ENCODE data around the gene TMEM200A.

Gene TMEM200A

GRCh38 chr6:130395164-130395563 lies 29.3 kb downstream of the TMEM200A start:
- no peak overlapping the region for H4K8ac ChIP-seq (ENCODE audit: low read depth, low read length)
- peaks cover 0 to 2% (median 0%) of the 10 kb centered on the region in 3 experiments for H3K27me3 ChIP-seq (ENCODE audit: control insufficient read depth in 3 of 3, insufficient read depth in 3 of 3, low read depth in 1 of 3, low read length in 3 of 3)
- H2AK5ac ChIP-seq (ENCODE audit: low read depth, low read length), result no peak overlapping the region
- no peak overlapping the region for H2BK15ac ChIP-seq (ENCODE audit: low read length)
- H3K27ac ChIP-seq (replicated peaks; ENCODE audit: low read length), result no peak overlapping the region
- no peak overlapping the region for H3K9ac ChIP-seq (ENCODE audit: low read depth, low read length, poor library complexity)
- no peaks in the 10 kb centered on the region for H3K36me3 ChIP-seq (replicated peaks in 1 of 2; ENCODE audit: control insufficient read depth in 2 of 2, insufficient read depth in 2 of 2, low read length in 2 of 2)
- H2AFZ ChIP-seq (ENCODE audit: low read length), result no peak overlapping the region
- H3K4me3 ChIP-seq (ENCODE audit: low read length in 2 of 2), result no peak overlapping the region
- no peaks in the 10 kb centered on the region for H3K79me1 ChIP-seq (ENCODE audit: low read depth, low read length)
- no peak overlapping the region for H3K23ac ChIP-seq (ENCODE audit: low read depth, low read length, poor library complexity)
- WGBS, 2 donors (ENCODE audit: extremely low coverage in 2 of 2, insufficient read length in 2 of 2, insufficient replicate concordance in 1 of 2), result no CpG with 5 or more reads among the region's 5 CpGs
- no peak overlapping the region for H3K18ac ChIP-seq (ENCODE audit: low read length)
- no peak overlapping the region for H4K91ac ChIP-seq (ENCODE audit: low read depth, low read length, poor library complexity)
- H2BK5ac ChIP-seq (ENCODE audit: low read length), result no peak overlapping the region
- no peak for DNase-seq (ENCODE audit: low spot score)
- no peaks in the 10 kb centered on the region for H3K4me1 ChIP-seq (ENCODE audit: control insufficient read depth in 2 of 2, insufficient read depth in 1 of 2, low read depth in 1 of 2, low read length in 2 of 2)
- no peak overlapping the region for H3K4ac ChIP-seq (ENCODE audit: low read length)
- no peaks in the 10 kb centered on the region for H3K9me3 ChIP-seq (replicated peaks in 1 of 2; ENCODE audit: control insufficient read depth in 2 of 2, insufficient read depth in 1 of 2, low read depth in 1 of 2, low read length in 2 of 2)
- no peak overlapping the region for H3K4me2 ChIP-seq (ENCODE audit: insufficient read depth, low read length, poor library complexity, severe bottlenecking)
- no peak overlapping the region for H2BK12ac ChIP-seq (ENCODE audit: low read length)
- H3K14ac ChIP-seq (ENCODE audit: low read length), result no peak overlapping the region
- H2BK120ac ChIP-seq (ENCODE audit: low read depth, low read length), result no peak overlapping the region

GRCh38 chr6:130396722-130397121 lies 30.9 kb downstream of the TMEM200A start:
- no peak for DNase-seq (ENCODE audit: low spot score)
- Histone ChIP-seq H3K14ac (ENCODE audit: low read length) (no peak overlapping the region), H3K9me3 (replicated peaks in 1 of 2; ENCODE audit: control insufficient read depth in 2 of 2, insufficient read depth in 1 of 2, low read depth in 1 of 2, low read length in 2 of 2) (no peaks in the 10 kb centered on the region), H4K91ac (ENCODE audit: low read depth, low read length, poor library complexity) (no peak overlapping the region), H3K27ac (replicated peaks; ENCODE audit: low read length) (no peak overlapping the region), H3K9ac (ENCODE audit: low read depth, low read length, poor library complexity) (no peak overlapping the region), H3K36me3 (replicated peaks in 1 of 2; ENCODE audit: control insufficient read depth in 2 of 2, insufficient read depth in 2 of 2, low read length in 2 of 2) (no peaks in the 10 kb centered on the region), H3K23ac (ENCODE audit: low read depth, low read length, poor library complexity) (no peak overlapping the region), H3K4me2 (ENCODE audit: insufficient read depth, low read length, poor library complexity, severe bottlenecking) (no peak overlapping the region), H2BK15ac (ENCODE audit: low read length) (no peak overlapping the region), H3K79me1 (ENCODE audit: low read depth, low read length) (no peaks in the 10 kb centered on the region), H2BK120ac (ENCODE audit: low read depth, low read length) (no peak overlapping the region), H4K8ac (ENCODE audit: low read depth, low read length) (no peak overlapping the region), H3K4me3 (ENCODE audit: low read length in 2 of 2) (no peak overlapping the region), H2BK5ac (ENCODE audit: low read length) (no peak overlapping the region), H2AFZ (ENCODE audit: low read length) (no peak overlapping the region), H3K18ac (ENCODE audit: low read length) (no peak overlapping the region), H3K4me1 (ENCODE audit: control insufficient read depth in 2 of 2, insufficient read depth in 1 of 2, low read depth in 1 of 2, low read length in 2 of 2) (no peaks in the 10 kb centered on the region), H3K27me3 (ENCODE audit: control insufficient read depth in 3 of 3, insufficient read depth in 3 of 3, low read depth in 1 of 3, low read length in 3 of 3) (peaks cover 0 to 2% (median 0%) of the 10 kb centered on the region in 3 experiments), H2BK12ac (ENCODE audit: low read length) (no peak overlapping the region), H2AK5ac (ENCODE audit: low read depth, low read length) (no peak overlapping the region), H3K4ac (ENCODE audit: low read length) (no peak overlapping the region)
- WGBS, 2 donors (ENCODE audit: extremely low coverage in 2 of 2, insufficient read length in 2 of 2, insufficient replicate concordance in 1 of 2), result no CpG with 5 or more reads among the region's 2 CpGs

- H3K23ac ChIP-seq (ENCODE audit: low read depth, low read length, poor library complexity), result no peak overlapping the region
- H2BK15ac ChIP-seq (ENCODE audit: low read length), result no peak overlapping the region
- peak overlapping the region; percentile 81 for H2AK5ac ChIP-seq (ENCODE audit: low read depth, low read length)
- H4K91ac ChIP-seq (ENCODE audit: low read depth, low read length, poor library complexity), result no peak overlapping the region
- H2AFZ ChIP-seq (ENCODE audit: low read length), result no peak overlapping the region
- no peak overlapping the region for H3K27ac ChIP-seq (replicated peaks; ENCODE audit: low read length)
- no peak overlapping the region for H3K4me2 ChIP-seq (ENCODE audit: insufficient read depth, low read length, poor library complexity, severe bottlenecking)
- H2BK12ac ChIP-seq (ENCODE audit: low read length), result peak overlapping the region; percentile 10
- no peak overlapping the region for H3K4me3 ChIP-seq (ENCODE audit: low read length in 2 of 2)
- H3K14ac ChIP-seq (ENCODE audit: low read length), result peak overlapping the region; percentile 0
- no peaks in the 10 kb centered on the region for H3K79me1 ChIP-seq (ENCODE audit: low read depth, low read length)
- H3K9me3 ChIP-seq (replicated peaks in 1 of 2; ENCODE audit: control insufficient read depth in 2 of 2, insufficient read depth in 1 of 2, low read depth in 1 of 2, low read length in 2 of 2), result no peaks in the 10 kb centered on the region
- WGBS, 2 donors (ENCODE audit: extremely low coverage in 2 of 2, insufficient read length in 2 of 2, insufficient replicate concordance in 1 of 2), result no CpG with 5 or more reads among the region's 2 CpGs
- no peaks in the 10 kb centered on the region for H3K4me1 ChIP-seq (ENCODE audit: control insufficient read depth in 2 of 2, insufficient read depth in 1 of 2, low read depth in 1 of 2, low read length in 2 of 2)
- no peak for DNase-seq (ENCODE audit: low spot score)
- H2BK120ac ChIP-seq (ENCODE audit: low read depth, low read length), result no peak overlapping the region
- peaks cover 0 to 3% (median 0%) of the 10 kb centered on the region in 3 experiments for H3K27me3 ChIP-seq (ENCODE audit: control insufficient read depth in 3 of 3, insufficient read depth in 3 of 3, low read depth in 1 of 3, low read length in 3 of 3)
- no peak overlapping the region for H2BK5ac ChIP-seq (ENCODE audit: low read length)
- peak overlapping the region; percentile 65 for H4K8ac ChIP-seq (ENCODE audit: low read depth, low read length)
- H3K9ac ChIP-seq (ENCODE audit: low read depth, low read length, poor library complexity), result no peak overlapping the region
- no peak overlapping the region for H3K18ac ChIP-seq (ENCODE audit: low read length)
- H3K4ac ChIP-seq (ENCODE audit: low read length), result no peak overlapping the region
- H3K36me3 ChIP-seq (replicated peaks in 1 of 2; ENCODE audit: control insufficient read depth in 2 of 2, insufficient read depth in 2 of 2, low read length in 2 of 2), result peaks cover 0 to 2% of the 10 kb centered on the region in 2 donors
Measured at GRCh38 chr6:130405549-130405948, 39.7 kb downstream of the TMEM200A start.

GRCh38 chr6:130407032-130407431 lies 41.2 kb downstream of the TMEM200A start:
- Histone ChIP-seq H2BK120ac (ENCODE audit: low read depth, low read length) (no peak overlapping the region), H2BK15ac (ENCODE audit: low read length) (no peak overlapping the region), H3K18ac (ENCODE audit: low read length) (no peak overlapping the region), H3K36me3 (replicated peaks in 1 of 2; ENCODE audit: control insufficient read depth in 2 of 2, insufficient read depth in 2 of 2, low read length in 2 of 2) (peaks cover 0 to 2% of the 10 kb centered on the region in 2 donors), H2AK5ac (ENCODE audit: low read depth, low read length) (no peak overlapping the region), H3K9ac (ENCODE audit: low read depth, low read length, poor library complexity) (no peak overlapping the region), H2BK12ac (ENCODE audit: low read length) (no peak overlapping the region), H3K79me1 (ENCODE audit: low read depth, low read length) (no peaks in the 10 kb centered on the region), H3K4me3 (ENCODE audit: low read length in 2 of 2) (no peak overlapping the region), H3K27me3 (ENCODE audit: control insufficient read depth in 3 of 3, insufficient read depth in 3 of 3, low read depth in 1 of 3, low read length in 3 of 3) (peaks cover 0 to 3% (median 0%) of the 10 kb centered on the region in 3 experiments), H3K27ac (replicated peaks; ENCODE audit: low read length) (no peak overlapping the region), H3K14ac (ENCODE audit: low read length) (no peak overlapping the region), H2AFZ (ENCODE audit: low read length) (no peak overlapping the region), H4K8ac (ENCODE audit: low read depth, low read length) (no peak overlapping the region), H2BK5ac (ENCODE audit: low read length) (no peak overlapping the region), H3K4me1 (ENCODE audit: control insufficient read depth in 2 of 2, insufficient read depth in 1 of 2, low read depth in 1 of 2, low read length in 2 of 2) (no peaks in the 10 kb centered on the region), H4K91ac (ENCODE audit: low read depth, low read length, poor library complexity) (no peak overlapping the region), H3K9me3 (replicated peaks in 1 of 2; ENCODE audit: control insufficient read depth in 2 of 2, insufficient read depth in 1 of 2, low read depth in 1 of 2, low read length in 2 of 2) (no peaks in the 10 kb centered on the region), H3K4me2 (ENCODE audit: insufficient read depth, low read length, poor library complexity, severe bottlenecking) (no peak overlapping the region), H3K4ac (ENCODE audit: low read length) (no peak overlapping the region), H3K23ac (ENCODE audit: low read depth, low read length, poor library complexity) (no peak overlapping the region)
- no CpG with 5 or more reads among the region's 3 CpGs for WGBS, 2 donors (ENCODE audit: extremely low coverage in 2 of 2, insufficient read length in 2 of 2, insufficient replicate concordance in 1 of 2)
- DNase-seq (ENCODE audit: low spot score), result no peak

All from neuronal stem cell (in vitro differentiated cells).